ENCODE measurements around the gene SIX3. TPM values are rescaled to one million over a fixed set of nuclear protein-coding genes. Genes with fewer than 3 reads are reported as not detected.

SIX3 gene
- total RNA-seq, 2 donors from 2014 or later, result 0.52 TPM; not detected in 1

DNA sequence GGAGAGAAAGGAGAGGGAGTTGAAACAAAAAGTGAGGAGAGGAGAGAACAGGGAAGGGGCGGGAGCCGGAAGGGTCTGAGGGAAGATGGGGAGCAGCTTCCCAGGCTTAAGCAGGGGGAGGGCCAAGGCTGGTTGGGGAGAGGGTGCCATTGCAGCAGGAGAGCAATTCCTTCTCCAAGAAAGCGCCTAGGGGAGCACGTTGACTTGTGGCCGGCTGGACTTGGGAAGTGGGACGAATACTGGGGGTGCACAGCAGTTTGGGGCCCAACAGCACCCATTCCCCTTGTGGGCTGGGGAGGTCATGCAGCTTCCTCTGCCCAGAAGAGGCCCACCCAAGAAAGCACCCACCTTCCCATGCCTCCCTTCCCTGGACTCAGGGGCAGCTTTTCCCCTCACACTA is 9.6 kb downstream of the SIX3 start:
- WGBS, 2 donors, result 89 to 91% methylated on average over 6 of the region's 6 CpGs
- H3K27me3 ChIP-seq, result peaks cover 0 to 19% of the 10 kb centered on the region in 2 donors
- intact Hi-C loops (cut with DNase I), result loop anchor here (10.0 kb wide), 1 partner anchor 906 kb away; no protein-coding TSS in a partner anchor
- H3K27ac ChIP-seq, result no peak overlapping the region
- no peak for TF ChIP-seq POLR2A (IDR thresholded peaks at IDR 0.05)
- TF ChIP-seq, protein P1, sequence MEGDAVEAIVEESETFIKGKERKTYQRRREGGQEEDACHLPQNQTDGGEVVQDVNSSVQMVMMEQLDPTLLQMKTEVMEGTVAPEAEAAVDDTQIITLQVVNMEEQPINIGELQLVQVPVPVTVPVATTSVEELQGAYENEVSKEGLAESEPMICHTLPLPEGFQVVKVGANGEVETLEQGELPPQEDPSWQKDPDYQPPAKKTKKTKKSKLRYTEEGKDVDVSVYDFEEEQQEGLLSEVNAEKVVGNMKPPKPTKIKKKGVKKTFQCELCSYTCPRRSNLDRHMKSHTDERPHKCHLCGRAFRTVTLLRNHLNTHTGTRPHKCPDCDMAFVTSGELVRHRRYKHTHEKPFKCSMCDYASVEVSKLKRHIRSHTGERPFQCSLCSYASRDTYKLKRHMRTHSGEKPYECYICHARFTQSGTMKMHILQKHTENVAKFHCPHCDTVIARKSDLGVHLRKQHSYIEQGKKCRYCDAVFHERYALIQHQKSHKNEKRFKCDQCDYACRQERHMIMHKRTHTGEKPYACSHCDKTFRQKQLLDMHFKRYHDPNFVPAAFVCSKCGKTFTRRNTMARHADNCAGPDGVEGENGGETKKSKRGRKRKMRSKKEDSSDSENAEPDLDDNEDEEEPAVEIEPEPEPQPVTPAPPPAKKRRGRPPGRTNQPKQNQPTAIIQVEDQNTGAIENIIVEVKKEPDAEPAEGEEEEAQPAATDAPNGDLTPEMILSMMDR (IDR thresholded peaks at IDR 0.05), result no peak
- no peaks in the 10 kb centered on the region for H3K36me3 ChIP-seq (replicated peaks in 1 of 2; ENCODE audit: insufficient read depth in 1 of 2, low read depth in 2 of 2)
- peaks cover 43% of the 10 kb centered on the region for H3K4me1 ChIP-seq
- H3K4me3 ChIP-seq, result no peak overlapping the region
- no peak for DNase-seq
- H3K9me3 ChIP-seq, result no peaks in the 10 kb centered on the region
- no peak for ATAC-seq

DNA sequence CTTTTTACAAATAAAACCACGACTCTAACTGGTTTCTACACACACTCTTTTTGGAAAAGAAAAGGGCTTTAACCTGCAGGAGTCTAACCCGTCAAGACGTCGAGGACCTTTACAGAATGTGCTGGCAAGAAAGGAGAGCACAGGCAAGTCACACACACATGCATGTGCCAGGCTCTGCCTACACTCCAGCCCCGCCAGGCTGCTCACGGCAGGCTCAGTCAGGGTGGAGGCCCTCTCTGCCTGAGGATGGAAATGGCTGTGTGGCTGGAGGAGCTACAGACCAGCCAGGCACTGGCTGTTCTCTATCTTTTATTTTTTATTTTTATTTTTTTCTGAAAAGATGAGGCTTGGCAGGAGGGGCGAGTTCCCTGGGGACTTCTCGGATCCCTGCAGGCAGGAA is 10.2 kb downstream of the SIX3 start:
- DNase-seq (no peak), ATAC-seq (no peak)
- H3K4me1 ChIP-seq, result peaks cover 49% of the 10 kb centered on the region
- no peak overlapping the region for H3K27ac ChIP-seq
- H3K27me3 ChIP-seq, result peaks cover 0 to 19% of the 10 kb centered on the region in 2 donors
- no peaks in the 10 kb centered on the region for H3K36me3 ChIP-seq (replicated peaks in 1 of 2; ENCODE audit: insufficient read depth in 1 of 2, low read depth in 2 of 2)
- intact Hi-C loops (cut with DNase I), result loop anchor here (10.0 kb wide), 1 partner anchor 907 kb away; no protein-coding TSS in a partner anchor
- H3K4me3 ChIP-seq, result no peak overlapping the region
- 57 to 61% methylated on average over 8 of the region's 8 CpGs for WGBS, 2 donors
- no peak for TF ChIP-seq POLR2A (IDR thresholded peaks at IDR 0.05)
- TF ChIP-seq, protein P1 (IDR thresholded peaks at IDR 0.05), result no peak
- no peaks in the 10 kb centered on the region for H3K9me3 ChIP-seq

DNA sequence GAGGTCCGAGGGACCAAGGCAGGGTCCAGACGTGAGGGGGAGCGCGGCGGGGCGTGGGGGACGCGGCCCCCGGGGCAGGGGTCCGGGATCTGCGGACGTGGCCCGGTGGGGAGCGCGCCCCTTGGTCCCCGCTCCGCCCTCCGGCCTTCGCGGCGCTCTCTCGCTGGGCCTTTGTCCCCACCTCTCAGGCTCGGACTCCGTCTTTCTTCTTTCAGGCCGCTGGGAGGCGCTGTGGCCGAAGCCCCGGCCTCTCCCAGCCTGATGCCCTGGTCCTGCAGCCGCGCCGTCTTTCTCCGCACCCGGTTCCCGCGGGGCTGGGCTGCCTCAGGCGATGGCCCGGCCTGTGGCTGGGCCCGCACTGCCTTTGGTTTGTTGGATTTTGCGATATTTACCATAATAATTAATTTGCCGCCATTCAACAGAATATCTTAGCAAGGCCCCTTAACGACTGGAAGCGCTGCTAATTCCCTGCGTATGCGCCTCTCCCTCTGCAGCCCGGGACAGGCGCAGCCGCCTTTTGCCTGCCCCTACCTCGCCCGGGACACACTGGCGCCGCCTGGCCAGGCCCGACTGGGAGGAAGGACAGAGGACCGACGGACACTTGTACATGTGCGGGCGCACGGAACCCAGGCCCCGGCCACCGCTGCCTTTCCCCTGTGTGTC is 10.8 kb downstream of the SIX3 start:
- intact Hi-C loops (cut with DNase I), result loop anchor here (10.0 kb wide), 1 partner anchor 907 kb away; no protein-coding TSS in a partner anchor
- H3K9me3 ChIP-seq, result no peaks in the 10 kb centered on the region
- H3K36me3 ChIP-seq (replicated peaks in 1 of 2; ENCODE audit: insufficient read depth in 1 of 2, low read depth in 2 of 2), result no peaks in the 10 kb centered on the region
- DNase-seq (peak; percentile 51 to 65 (median 56)), ATAC-seq (peak; percentile 74)
- H3K4me1 ChIP-seq, result peaks cover 55% of the 10 kb centered on the region
- H3K27me3 ChIP-seq, result peaks cover 0 to 19% of the 10 kb centered on the region in 2 donors
- TF ChIP-seq POLR2A (IDR thresholded peaks at IDR 0.05), result no peak
- TF ChIP-seq, protein P1 (IDR thresholded peaks at IDR 0.05), result peak; percentile 33 to 69 (median 61)
- H3K4me3 ChIP-seq, result no peak overlapping the region
- WGBS, 2 donors, result 3% methylated on average over 28 to 45 of the region's 59 CpGs
- no peak overlapping the region for H3K27ac ChIP-seq

DNA sequence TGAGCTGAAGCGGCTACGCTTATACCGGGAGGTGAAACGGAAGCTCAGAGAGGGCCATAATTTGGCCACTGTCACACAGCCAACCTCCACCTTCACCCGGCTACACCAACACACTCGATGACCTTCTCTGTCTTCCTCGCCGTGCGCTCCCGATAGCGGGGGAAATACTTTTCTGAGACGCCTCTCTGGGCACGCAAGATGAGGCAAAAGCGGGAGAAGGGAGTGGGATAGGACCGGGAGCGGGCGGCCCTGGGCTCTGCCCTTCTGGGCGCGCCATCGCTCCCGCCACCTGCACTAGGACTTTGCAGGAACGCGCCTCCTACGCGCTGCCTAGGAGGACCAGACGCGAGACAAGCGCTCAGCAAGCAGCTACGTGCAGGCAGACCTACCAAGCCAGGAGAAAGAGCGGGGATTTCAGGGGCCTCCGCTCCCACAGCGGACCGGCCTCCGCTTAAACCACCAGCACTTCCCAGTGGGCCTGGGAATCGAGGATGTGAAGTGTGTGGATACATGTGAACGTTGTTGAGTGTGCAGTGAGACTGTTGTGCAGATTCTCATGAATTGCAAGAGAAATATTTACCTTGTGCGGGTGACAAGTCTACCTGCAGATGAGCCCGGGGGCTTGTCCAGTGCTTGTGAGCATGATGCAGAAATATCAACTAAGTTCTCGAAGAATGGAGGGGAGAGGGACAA is 11.4 kb downstream of the SIX3 start:
- TF ChIP-seq, protein P1 (IDR thresholded peaks at IDR 0.05), result no peak
- TF ChIP-seq POLR2A (IDR thresholded peaks at IDR 0.05), result no peak
- Histone ChIP-seq H3K27me3 (peaks cover 0 to 19% of the 10 kb centered on the region in 2 donors), H3K4me1 (peaks cover 56% of the 10 kb centered on the region), H3K4me3 (no peak overlapping the region), H3K27ac (no peak overlapping the region), H3K9me3 (no peaks in the 10 kb centered on the region), H3K36me3 (replicated peaks in 1 of 2; ENCODE audit: insufficient read depth in 1 of 2, low read depth in 2 of 2) (no peaks in the 10 kb centered on the region)
- intact Hi-C loops (cut with DNase I), result loop anchor here (10.0 kb wide), 1 partner anchor 908 kb away; no protein-coding TSS in a partner anchor
- DNase-seq (no peak), ATAC-seq (no peak)
- WGBS, 2 donors, result 8 to 29% methylated on average over 13 to 39 of the region's 39 CpGs

Data from body of pancreas (tissue), 4 donors.